Fibroblast of peridontal ligament (primary cell): ENCODE data around the gene RBM18.

Experiments
- DNase-seq: peaks from one replicate; pipeline ENCODE4 v3.0.0-alpha.2; 2010; ENCODE audit errors: extremely low read depth

The RBM18 gene

DNA sequence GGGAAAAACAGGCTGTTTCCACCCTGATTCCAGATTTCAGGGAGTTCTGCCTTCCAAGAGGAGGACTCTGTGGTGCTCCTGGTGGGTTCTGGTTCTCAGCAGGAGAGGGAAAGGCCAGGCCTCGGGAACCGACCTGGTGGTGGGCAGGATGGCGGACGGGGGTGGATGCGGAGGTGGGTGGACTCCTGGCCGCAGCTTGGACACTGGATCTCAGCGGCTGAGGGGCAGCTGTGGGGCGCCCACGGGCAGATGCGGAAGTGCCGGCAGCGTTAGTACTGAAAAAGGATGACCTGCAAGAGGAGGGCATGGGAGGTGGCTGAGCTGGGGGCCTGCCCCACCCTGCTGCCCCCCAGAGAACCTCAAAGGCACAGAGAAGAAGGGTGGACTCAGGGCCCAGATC is 60.1 kb downstream of the RBM18 start:
- DNase-seq: no peak

DNA sequence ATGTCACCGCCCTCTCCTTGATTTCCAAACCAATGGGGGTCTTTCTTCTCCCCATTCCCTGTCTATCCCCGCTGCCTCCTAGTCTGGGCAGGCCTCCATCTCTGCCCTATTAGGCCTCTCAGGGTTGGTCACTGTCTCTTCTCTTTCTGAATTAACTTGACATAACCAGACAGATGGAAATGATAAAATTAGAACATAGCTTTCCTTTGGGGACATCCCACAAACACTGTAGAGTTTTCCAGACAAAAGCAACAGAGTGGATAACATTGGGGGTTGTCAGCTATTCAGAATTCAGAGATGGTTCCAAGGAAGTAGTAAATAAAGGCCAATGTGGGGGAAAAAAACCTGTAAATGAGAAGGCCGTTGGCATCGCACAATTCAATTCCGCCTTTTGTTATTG is 60.6 kb downstream of the RBM18 start:
- no peak for DNase-seq

DNA sequence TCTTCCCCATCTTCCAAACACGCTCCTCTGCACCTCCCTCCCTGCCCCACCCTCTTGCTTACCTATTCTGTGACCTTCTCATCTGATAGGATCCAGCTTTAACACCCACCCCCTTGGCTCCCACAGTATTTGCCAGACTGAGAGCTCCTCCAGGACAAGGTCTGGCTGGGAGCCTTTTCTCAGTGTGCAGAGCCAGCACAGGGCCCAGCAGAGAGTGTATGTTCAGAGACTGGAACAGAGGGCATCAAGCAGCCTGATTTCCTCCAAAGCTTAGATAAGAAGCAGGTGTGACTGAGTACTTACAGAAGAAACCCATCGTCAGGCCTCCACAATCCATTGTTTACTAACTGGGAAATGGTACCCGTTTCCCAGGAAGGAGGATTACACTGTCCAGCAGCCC is 62.5 kb downstream of the RBM18 start:
- no peak for DNase-seq

DNA sequence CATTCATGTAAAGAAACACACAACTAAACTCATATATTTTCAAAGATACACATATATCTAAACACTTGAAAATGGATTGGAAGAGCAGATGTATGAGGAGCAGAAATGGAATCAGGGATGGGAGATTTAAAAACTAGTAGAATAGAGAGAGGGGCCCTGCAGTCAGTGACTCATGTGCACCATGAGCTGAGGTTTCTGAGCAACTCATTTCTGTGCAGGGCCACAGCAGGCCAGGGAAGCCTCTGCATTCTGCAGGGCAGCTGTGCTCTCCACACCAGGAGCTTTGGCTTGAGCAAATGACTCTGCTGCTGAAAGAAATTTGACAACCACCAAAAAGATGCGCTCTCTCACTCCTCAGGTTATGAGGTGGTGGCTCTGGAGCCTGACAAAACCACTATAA is 63.0 kb downstream of the RBM18 start:
- DNase-seq: peak; percentile 51

DNA sequence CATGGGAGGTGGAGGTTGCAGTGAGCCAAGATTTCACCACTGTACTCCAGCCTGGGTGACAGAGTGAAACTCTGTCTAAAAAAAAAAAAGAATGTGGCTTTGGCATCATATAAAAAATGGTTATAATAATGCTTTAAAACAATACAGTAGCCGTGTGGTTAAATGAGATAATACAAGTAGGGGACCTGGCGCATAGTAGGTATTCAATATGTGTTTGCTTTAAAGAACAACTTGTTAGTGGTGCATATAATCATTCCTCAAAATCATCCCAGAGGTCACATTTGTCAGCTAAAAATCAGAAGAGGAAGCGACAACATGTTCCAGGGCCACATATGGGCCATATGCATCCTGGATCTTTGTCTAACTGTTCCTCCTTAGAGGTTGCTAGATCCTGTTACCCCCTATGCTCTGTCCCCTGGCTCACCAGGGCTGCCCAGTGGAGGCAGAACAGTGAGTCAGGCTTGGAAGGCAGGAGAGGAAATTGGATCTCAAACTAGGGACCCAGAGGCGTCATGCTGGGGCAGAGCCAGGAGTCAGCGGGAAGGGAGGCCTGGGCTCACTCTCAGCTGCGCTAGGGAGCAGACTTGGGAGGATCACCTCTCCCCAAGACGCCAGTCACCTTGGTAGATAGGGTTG is 63.6 kb downstream of the RBM18 start:
- peak; percentile 67 for DNase-seq

DNA sequence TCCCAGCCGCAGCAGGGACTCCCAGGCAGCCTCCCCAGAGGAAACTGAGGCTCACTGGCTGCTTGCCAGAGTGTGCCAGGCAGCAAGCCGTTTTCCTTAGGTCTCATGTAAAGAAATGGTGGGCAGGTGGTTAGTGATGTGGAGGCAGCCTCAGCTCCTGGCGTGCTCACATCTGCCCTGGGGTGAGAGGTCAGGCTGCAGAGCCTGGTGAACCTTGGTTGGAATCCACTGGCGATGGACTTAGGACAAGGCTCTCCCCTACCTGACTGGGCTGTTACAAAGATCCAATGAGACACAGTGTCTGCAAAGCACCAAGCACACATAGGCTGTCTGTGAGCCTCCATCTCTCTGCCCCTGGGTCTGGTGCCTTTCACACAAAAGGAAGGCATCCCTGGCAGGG is 66.8 kb downstream of the RBM18 start:
- DNase-seq: no peak

DNA sequence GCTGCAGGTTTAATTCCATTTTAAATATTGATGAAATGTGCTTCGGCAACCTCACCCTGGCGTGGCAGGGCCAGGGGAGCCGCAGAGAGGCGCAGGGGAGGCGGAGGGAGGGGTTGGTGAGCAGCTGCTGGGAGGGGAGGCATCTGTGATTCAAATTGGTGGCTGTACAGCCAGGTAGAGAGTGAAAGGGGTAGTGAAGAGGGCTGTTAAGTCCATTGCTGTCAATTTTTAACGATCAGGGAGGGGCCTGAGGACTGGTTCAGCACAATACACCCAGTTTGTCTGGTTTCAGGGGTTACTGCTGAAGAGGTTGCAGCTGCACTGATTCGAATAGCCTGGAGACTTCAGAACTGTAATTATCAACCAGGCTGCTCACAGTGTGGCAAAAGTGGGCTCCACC is 67.2 kb downstream of the RBM18 start:
- DNase-seq: no peak

DNA sequence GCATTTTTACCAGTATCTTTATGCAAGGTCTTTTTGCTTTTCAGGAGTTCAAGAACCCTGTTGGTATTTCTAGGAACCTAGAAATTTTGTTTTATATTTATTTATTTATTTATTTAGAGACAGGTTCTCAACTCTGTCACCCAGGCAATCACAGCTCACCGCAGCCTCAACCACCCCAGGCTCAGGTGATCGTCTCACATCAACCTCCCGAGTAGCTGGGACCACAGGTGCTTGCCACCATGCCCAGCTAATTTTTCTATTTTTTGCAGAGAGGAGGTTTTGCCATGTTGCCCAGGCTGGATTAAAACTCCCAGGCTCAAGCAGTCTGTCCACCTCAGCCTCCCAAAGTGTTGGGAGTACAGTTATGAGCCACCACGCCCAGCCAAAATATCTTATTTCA is 68.8 kb downstream of the RBM18 start:
- DNase-seq: no peak

DNA sequence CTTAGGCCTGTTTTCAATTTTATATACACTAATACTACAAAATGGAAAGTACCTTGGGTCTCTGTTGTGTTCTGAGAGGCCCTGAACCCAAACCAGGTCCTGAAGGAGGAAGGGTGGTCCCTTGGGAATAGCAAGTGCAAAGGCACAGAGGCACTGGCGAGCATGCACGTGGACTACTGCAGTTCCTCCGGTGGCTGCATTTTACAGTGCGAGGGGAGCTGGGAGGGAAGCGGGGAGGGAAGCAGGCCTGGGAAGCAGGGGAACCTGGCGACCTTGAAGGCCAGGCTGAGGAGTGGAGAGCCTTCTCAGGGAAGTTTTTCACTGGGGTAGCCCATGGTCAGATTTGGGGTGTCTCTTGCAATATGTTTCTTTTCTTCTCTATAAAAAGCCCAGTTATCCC is 71.0 kb downstream of the RBM18 start:
- no peak for DNase-seq

DNA sequence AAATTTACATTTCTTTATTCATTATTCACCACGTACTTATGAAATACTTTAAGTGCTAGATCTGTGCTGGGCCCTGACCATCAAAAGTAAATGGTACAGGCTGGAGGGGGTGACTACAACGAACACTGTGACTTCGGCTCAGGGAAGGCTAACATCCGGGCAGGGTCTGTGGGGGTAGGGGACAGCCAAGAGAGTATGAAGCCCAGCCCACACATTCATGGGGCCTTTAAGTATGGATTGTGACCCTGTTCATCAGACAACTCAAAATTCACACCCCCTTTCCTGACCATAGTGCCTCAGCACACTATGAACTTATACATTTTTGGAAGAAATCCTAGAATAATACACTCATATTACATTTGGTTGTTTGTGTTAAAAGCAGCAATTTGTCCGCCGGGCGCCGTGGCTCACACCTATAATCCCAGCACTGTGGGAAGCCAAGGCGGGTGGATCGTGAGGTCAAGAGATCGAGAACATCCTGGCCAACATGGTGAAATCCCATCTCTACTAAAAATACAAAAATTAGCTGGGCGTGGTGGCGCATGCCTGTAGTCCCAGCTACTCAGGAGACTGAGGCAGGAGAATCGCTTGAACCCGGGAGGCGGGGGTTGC is 71.6 kb downstream of the RBM18 start:
- DNase-seq: no peak

DNA sequence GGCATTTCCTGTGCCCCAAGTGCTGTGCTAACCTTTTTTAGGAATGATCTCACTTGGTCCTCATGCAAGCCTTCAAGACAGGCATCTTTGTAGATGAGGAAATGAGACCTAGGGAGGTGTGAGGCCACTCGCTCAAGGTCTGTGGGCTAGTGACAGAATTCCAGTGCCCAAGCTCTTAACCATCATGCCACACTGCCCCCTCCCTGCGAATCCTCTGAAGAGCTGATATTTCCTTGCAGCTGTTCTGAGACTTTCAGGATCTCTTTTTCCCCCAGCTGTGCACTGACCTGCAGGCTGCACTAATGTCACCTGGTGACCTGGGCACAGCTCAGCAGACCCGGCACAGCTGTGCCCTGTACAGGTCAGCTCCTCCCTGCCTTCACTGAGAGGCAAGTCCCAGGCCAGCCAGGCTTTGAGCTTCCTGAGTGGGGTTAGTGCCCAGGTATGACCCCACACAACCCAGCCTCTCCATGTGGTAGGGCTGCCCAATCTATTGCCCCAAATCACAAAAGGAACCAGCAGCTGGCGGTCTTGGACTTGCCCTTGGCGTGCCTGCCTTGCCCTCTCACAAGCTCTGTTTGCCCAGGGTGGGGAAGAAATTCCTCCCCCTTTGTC is 72.3 kb downstream of the RBM18 start:
- no peak for DNase-seq

DNA sequence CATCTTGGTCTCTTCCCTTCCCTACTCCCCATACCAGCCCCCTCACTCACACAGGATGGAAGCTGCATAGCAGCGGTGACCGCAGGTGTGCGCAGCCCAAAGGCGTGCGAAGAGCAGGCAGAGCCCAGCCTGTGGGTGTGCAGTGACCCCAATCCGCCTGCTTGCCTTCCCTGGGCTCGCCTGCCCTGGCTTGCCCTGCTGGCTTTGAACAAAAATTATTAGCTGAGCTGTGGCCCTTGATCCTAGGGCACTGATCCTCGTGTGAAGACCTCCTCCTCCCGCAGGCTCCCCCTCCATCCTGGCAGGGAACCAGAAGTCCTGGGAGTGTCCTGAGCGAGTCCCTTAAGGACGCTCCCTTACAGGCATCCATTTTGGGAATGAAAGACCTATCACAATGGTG is 73.1 kb downstream of the RBM18 start:
- no peak for DNase-seq

DNA sequence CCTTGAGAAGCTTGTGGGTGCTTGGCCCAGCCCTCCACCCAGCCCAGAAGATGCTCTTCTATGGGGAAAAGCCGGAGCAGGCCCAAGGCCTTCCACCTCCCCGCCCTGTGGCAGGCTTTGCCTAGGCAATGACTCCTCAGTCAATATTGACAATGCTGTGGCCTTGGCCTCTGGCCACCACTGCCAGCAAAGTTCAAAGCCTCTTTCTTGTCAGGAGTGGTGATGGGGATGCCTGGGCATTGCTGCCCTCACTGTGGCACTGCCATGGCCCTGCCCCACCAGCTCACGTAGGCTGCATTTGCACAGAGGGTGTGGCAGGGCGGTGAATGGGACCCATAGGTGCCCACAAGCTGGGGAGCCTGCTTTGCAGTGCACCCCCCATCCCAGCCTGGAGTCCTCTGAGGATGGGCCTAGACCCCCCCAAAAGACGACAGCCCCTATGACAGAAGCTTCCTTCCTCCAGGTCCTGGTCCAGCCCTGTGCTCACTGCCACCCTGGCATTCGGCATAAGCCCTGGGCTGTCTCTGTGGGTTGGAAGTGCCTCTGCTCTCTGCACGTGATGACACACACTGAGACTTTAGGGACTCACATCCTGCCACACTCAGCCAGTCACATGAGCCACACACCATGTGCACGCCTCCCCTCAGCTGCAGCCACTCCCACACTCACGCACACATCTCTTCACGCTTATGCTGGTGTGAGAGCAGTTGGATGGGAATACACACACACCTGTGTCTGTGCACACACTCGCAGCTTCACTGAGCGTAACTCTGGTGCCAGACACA is 73.9 kb downstream of the RBM18 start:
- no peak for DNase-seq

DNA sequence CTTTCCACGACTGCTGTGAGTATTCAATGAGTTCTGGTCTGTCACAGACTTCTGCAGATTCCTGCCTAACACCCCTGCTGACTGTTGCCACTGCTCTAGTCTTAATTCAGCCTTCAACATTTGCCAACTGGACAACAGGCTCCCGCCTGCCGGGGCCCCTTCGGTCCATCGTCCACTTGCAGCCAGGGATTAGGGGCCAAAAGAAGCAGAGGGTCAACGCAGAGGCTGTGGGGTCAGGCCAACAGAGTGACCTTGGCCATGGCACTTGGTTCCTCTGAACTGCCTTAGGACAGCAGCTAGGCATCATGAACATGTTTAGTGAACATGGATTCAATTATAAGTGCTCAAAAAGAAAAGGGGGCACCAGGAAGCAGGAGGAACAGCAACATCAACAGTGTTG is 76.3 kb downstream of the RBM18 start:
- no peak for DNase-seq
